ENCODE measurements around the gene ACVR1B. TPM values are rescaled to one million over a fixed set of nuclear protein-coding genes. Genes with fewer than 3 reads are reported as not detected.

Gene ACVR1B
- total and polyA plus RNA-seq, 3 experiments from 2014 or later, result 1.3 to 8.7 (median 7.8) TPM

DNA sequence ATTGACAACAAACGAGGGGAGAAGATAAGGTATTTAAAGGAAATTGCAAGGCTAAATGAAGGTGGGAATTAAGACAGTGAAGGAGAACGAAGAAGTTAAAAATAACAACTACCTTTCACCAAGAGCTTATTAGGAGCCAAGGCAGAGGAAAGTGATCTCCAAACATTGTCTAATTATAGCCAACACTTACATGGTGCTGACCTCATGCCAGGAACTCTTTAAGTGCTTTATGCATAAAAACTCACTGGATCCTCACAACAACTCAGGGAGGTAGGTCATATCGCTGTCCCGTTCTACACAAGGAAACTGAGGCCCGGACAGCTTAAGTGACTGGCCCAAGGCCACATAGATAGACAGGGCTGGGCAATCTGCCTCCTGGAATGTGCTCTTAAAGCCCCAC lies 74.8 kb downstream of the ACVR1B start:
- H3K36me3 Mint-ChIP-seq, result no peaks in the 10 kb centered on the region
- ChIA-PET POLR2A (interaction anchor here (0.5 to 2.8 kb wide), 4 partner anchors 20 to 55 kb away, joined by 3 to 20 read pairs (median 8); partner anchors contain the start of genes ATG101 and TAMALIN), CTCF (interaction anchor here (0.7 to 17.0 kb wide), 20 partner anchors 9 to 203 kb away, joined by 3 to 580 read pairs (median 11); partner anchors contain the start of genes ATG101, NR4A1, SMIM41 and TAMALIN)
- Histone ChIP-seq H3K4me3 (ENCODE audit: low read length) (no peak overlapping the region), H3K36me3 (ENCODE audit: insufficient read depth, low read length) (no peaks in the 10 kb centered on the region), H3K27me3 (ENCODE audit: insufficient read depth, low read length, poor library complexity, severe bottlenecking) (no peaks in the 10 kb centered on the region), H3K9me3 (ENCODE audit: low read length) (no peaks in the 10 kb centered on the region), H3K4me1 (ENCODE audit: insufficient read depth, low read length) (peaks cover 30% of the 10 kb centered on the region), H3K27ac (ENCODE audit: low read depth, low read length) (no peak overlapping the region)
- peak overlapping the region in 6 of 8 donors; percentile 85 to 97 (median 96) for H3K27ac Mint-ChIP-seq
- H3K4me3 Mint-ChIP-seq, result peak overlapping the region in 1 of 7 donors; percentile 75
- H3K9me3 Mint-ChIP-seq, result no peaks in the 10 kb centered on the region
- no peak for DNase-seq
- H3K27me3 Mint-ChIP-seq, result no peaks in the 10 kb centered on the region
- H3K4me1 Mint-ChIP-seq, result peaks cover 24 to 32% (median 30%) of the 10 kb centered on the region in 3 donors

- Histone ChIP-seq H3K4me1 (ENCODE audit: insufficient read depth, low read length) (peaks cover 32% of the 10 kb centered on the region), H3K27ac (ENCODE audit: low read depth, low read length) (no peak overlapping the region), H3K27me3 (ENCODE audit: insufficient read depth, low read length, poor library complexity, severe bottlenecking) (no peaks in the 10 kb centered on the region), H3K4me3 (ENCODE audit: low read length) (no peak overlapping the region), H3K36me3 (ENCODE audit: insufficient read depth, low read length) (no peaks in the 10 kb centered on the region), H3K9me3 (ENCODE audit: low read length) (no peaks in the 10 kb centered on the region)
- Mint-ChIP-seq H3K4me1 (peaks cover 24 to 37% (median 33%) of the 10 kb centered on the region in 3 donors), H3K9me3 (no peaks in the 10 kb centered on the region), H3K36me3 (no peaks in the 10 kb centered on the region), H3K27me3 (no peaks in the 10 kb centered on the region), H3K4me3 (no peak overlapping the region), H3K27ac (peak overlapping the region in 1 of 8 donors; percentile 38)
- CTCF ChIA-PET, result interaction anchor here (2.4 to 17.0 kb wide), 6 partner anchors 12 to 49 kb away, joined by 11 to 580 read pairs (median 136); partner anchors contain the start of genes ATG101, NR4A1, SMIM41 and TAMALIN
- POLR2A ChIA-PET, result interaction anchor here (2.6 to 2.8 kb wide), 2 partner anchors 42 to 54 kb away, joined by 7 to 20 read pairs; partner anchors contain the start of gene ATG101
- no peak for DNase-seq
Measured at GRCh38 chr12:52027085-52027843, 75.8 kb downstream of the ACVR1B start.

DNA sequence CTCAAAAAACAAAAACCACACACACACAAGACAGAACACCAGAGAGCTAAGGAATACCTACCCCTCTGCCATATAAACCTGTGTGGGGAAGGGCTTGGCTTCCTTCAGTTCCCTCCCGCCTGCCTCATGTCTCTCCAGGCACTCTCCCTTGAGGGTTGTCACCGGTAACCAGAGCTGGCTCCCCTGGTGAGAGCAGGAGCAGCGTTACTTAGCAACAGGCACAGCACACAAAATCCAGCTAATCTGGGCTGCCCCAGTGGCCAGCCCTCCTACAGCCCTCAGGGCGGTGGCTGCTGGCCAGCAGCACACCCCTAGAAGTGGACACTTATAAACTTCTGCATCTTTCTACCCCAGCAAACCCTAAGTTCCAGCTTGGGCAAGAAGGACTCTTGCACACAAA lies 78.2 kb downstream of the ACVR1B start:
- Mint-ChIP-seq H3K4me3 (no peak overlapping the region), H3K27ac (peak overlapping the region in 3 of 8 donors; percentile 32 to 60 (median 49)), H3K4me1 (peaks cover 27 to 37% (median 37%) of the 10 kb centered on the region in 3 donors), H3K36me3 (no peaks in the 10 kb centered on the region), H3K27me3 (no peaks in the 10 kb centered on the region), H3K9me3 (no peaks in the 10 kb centered on the region)
- Histone ChIP-seq H3K9me3 (ENCODE audit: low read length) (no peaks in the 10 kb centered on the region), H3K4me1 (ENCODE audit: insufficient read depth, low read length) (peaks cover 30% of the 10 kb centered on the region), H3K36me3 (ENCODE audit: insufficient read depth, low read length) (no peaks in the 10 kb centered on the region), H3K27ac (ENCODE audit: low read depth, low read length) (no peak overlapping the region), H3K27me3 (ENCODE audit: insufficient read depth, low read length, poor library complexity, severe bottlenecking) (no peaks in the 10 kb centered on the region), H3K4me3 (ENCODE audit: low read length) (no peak overlapping the region)
- POLR2A ChIA-PET, result interaction anchor here (0.9 kb wide), 1 partner anchor 40 kb away, joined by 3 read pairs; the partner anchor contains the start of gene ATG101
- DNase-seq, result no peak
- CTCF ChIA-PET, result interaction anchor here (0.9 to 20.9 kb wide), 8 partner anchors 5 to 90 kb away, joined by 3 to 580 read pairs (median 4); partner anchors contain the start of genes ATG101, SMIM41 and TAMALIN

DNA sequence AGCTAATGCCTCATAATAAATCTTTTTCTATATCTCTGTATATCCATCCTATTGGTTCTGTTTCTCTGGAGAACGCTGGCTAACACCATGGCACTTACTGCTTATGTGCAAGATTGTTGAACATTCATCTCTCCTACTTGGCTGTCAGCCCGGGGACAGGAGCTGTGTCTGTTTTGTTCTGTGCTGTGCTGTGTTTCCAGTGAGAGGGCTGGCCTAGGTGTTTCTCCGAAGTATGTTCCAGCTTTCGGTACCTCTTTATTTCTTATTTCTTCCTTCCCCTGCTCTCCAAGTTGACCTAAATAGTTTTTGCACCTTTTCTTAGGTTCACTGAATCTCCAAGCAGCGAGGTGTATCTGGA lies 80.9 kb downstream of the ACVR1B start:
- no peaks in the 10 kb centered on the region for H3K9me3 ChIP-seq (ENCODE audit: low read length)
- POLR2A ChIA-PET, result interaction anchor here (1.1 to 1.4 kb wide), 2 partner anchors 18 to 38 kb away, joined by 4 to 15 read pairs; partner anchors contain the start of genes ATG101 and NR4A1
- H3K9me3 Mint-ChIP-seq, result no peaks in the 10 kb centered on the region
- no peaks in the 10 kb centered on the region for H3K36me3 Mint-ChIP-seq
- H3K36me3 ChIP-seq (ENCODE audit: insufficient read depth, low read length), result no peaks in the 10 kb centered on the region
- H3K27ac Mint-ChIP-seq, result peak overlapping the region; percentile 79 to 98 (median 95)
- peaks cover 25% of the 10 kb centered on the region for H3K4me1 ChIP-seq (ENCODE audit: insufficient read depth, low read length)
- no peak for DNase-seq
- H3K4me3 ChIP-seq (ENCODE audit: low read length), result peak overlapping the region; percentile 44
- peaks cover 0 to 2% of the 10 kb centered on the region in 2 donors for H3K27me3 Mint-ChIP-seq
- H3K27ac ChIP-seq (ENCODE audit: low read depth, low read length), result no peak overlapping the region
- H3K4me1 Mint-ChIP-seq, result peaks cover 21 to 39% (median 28%) of the 10 kb centered on the region in 3 donors
- peak overlapping the region; percentile 59 to 90 (median 82) for H3K4me3 Mint-ChIP-seq
- CTCF ChIA-PET, result interaction anchor here (0.7 to 20.9 kb wide), 9 partner anchors 8 to 44 kb away, joined by 3 to 580 read pairs (median 3); partner anchors contain the start of genes ATG101, NR4A1 and SMIM41
- no peaks in the 10 kb centered on the region for H3K27me3 ChIP-seq (ENCODE audit: insufficient read depth, low read length, poor library complexity, severe bottlenecking)

GRCh38 chr12:52032804-52033445 lies 81.4 kb downstream of the ACVR1B start:
- no peaks in the 10 kb centered on the region for H3K9me3 Mint-ChIP-seq
- peaks cover 21 to 42% (median 28%) of the 10 kb centered on the region in 3 donors for H3K4me1 Mint-ChIP-seq
- Histone ChIP-seq H3K27me3 (ENCODE audit: insufficient read depth, low read length, poor library complexity, severe bottlenecking) (no peaks in the 10 kb centered on the region), H3K4me1 (ENCODE audit: insufficient read depth, low read length) (peaks cover 28% of the 10 kb centered on the region), H3K36me3 (ENCODE audit: insufficient read depth, low read length) (no peaks in the 10 kb centered on the region), H3K9me3 (ENCODE audit: low read length) (no peaks in the 10 kb centered on the region), H3K4me3 (ENCODE audit: low read length) (peak overlapping the region; percentile 46), H3K27ac (ENCODE audit: low read depth, low read length) (peak overlapping the region; percentile 58)
- ChIA-PET CTCF (interaction anchor here (0.7 to 20.9 kb wide), 9 partner anchors 9 to 44 kb away, joined by 3 to 580 read pairs (median 3); partner anchors contain the start of genes ATG101, NR4A1 and SMIM41), POLR2A (interaction anchor here (1.1 to 1.4 kb wide), 2 partner anchors 18 to 37 kb away, joined by 4 to 15 read pairs; partner anchors contain the start of genes ATG101 and NR4A1)
- peak overlapping the region; percentile 59 to 90 (median 82) for H3K4me3 Mint-ChIP-seq
- peak; percentile 83 to 93 (median 89) for DNase-seq
- peak overlapping the region; percentile 79 to 98 (median 95) for H3K27ac Mint-ChIP-seq
- H3K36me3 Mint-ChIP-seq, result no peaks in the 10 kb centered on the region
- H3K27me3 Mint-ChIP-seq, result peaks cover 0 to 2% of the 10 kb centered on the region in 2 donors

GRCh38 chr12:52033446-52034140 lies 82.1 kb downstream of the ACVR1B start:
- Histone ChIP-seq H3K4me3 (ENCODE audit: low read length) (peak overlapping the region; percentile 46), H3K36me3 (ENCODE audit: insufficient read depth, low read length) (no peaks in the 10 kb centered on the region), H3K4me1 (ENCODE audit: insufficient read depth, low read length) (peaks cover 28% of the 10 kb centered on the region), H3K9me3 (ENCODE audit: low read length) (no peaks in the 10 kb centered on the region), H3K27ac (ENCODE audit: low read depth, low read length) (peak overlapping the region; percentile 58), H3K27me3 (ENCODE audit: insufficient read depth, low read length, poor library complexity, severe bottlenecking) (no peaks in the 10 kb centered on the region)
- ChIA-PET POLR2A (interaction anchor here (0.5 to 1.4 kb wide), 3 partner anchors 10 to 36 kb away, joined by 4 to 15 read pairs (median 6); partner anchors contain the start of genes ATG101 and NR4A1), CTCF (interaction anchor here (1.2 to 20.9 kb wide), 4 partner anchors 9 to 43 kb away, joined by 3 to 580 read pairs (median 105); partner anchors contain the start of genes ATG101 and SMIM41)
- H3K9me3 Mint-ChIP-seq, result no peaks in the 10 kb centered on the region
- peak overlapping the region; percentile 79 to 97 (median 93) for H3K27ac Mint-ChIP-seq
- H3K36me3 Mint-ChIP-seq, result no peaks in the 10 kb centered on the region
- H3K4me1 Mint-ChIP-seq, result peaks cover 25 to 48% (median 33%) of the 10 kb centered on the region in 3 donors
- peaks cover 0 to 3% of the 10 kb centered on the region in 2 donors for H3K27me3 Mint-ChIP-seq
- H3K4me3 Mint-ChIP-seq, result peak overlapping the region; percentile 59 to 90 (median 81)
- DNase-seq, result no peak

- H3K4me3 Mint-ChIP-seq, result peak overlapping the region in 2 of 7 donors; percentile 27 to 32
- POLR2A ChIA-PET, result no interaction called here
Measured at GRCh38 chr12:52035190-52035589, 83.7 kb downstream of the ACVR1B start.

More at GRCh38 chr12:52035190-52035589, 83.7 kb downstream of the ACVR1B start:
- DNase-seq, result no peak
- Histone ChIP-seq H3K36me3 (ENCODE audit: insufficient read depth, low read length) (no peaks in the 10 kb centered on the region), H3K27me3 (ENCODE audit: insufficient read depth, low read length, poor library complexity, severe bottlenecking) (no peaks in the 10 kb centered on the region), H3K4me1 (ENCODE audit: insufficient read depth, low read length) (peaks cover 28% of the 10 kb centered on the region), H3K4me3 (ENCODE audit: low read length) (no peak overlapping the region), H3K27ac (ENCODE audit: low read depth, low read length) (no peak overlapping the region), H3K9me3 (ENCODE audit: low read length) (no peaks in the 10 kb centered on the region)
- Mint-ChIP-seq H3K27me3 (peaks cover 0 to 3% of the 10 kb centered on the region in 2 donors), H3K36me3 (no peaks in the 10 kb centered on the region), H3K4me1 (peaks cover 25 to 51% (median 39%) of the 10 kb centered on the region in 3 donors), H3K9me3 (no peaks in the 10 kb centered on the region), H3K27ac (peak overlapping the region in 6 of 8 donors; percentile 68 to 97 (median 84))
- CTCF ChIA-PET, result interaction anchor here (17.0 to 20.9 kb wide), 2 partner anchors 11 to 41 kb away, joined by 206 to 580 read pairs; partner anchors contain the start of genes ATG101 and SMIM41
